WTC11 (cell line): ENCODE data around the gene KRTAP5-2. TPM values are rescaled to one million over a fixed set of nuclear protein-coding genes. Genes with fewer than 3 reads are reported as not detected.

ENCODE experiments used
- ATAC-seq: fragments of 200-7000 bp; cut with Tn5 transposase; 2 replicates; pipeline ENCODE4 v1.10.0; 2021; ENCODE audit warnings: mild to moderate bottlenecking, moderate library complexity
- CTCF ChIA-PET: fragments of 300-600 bp; sonication (Branson Sonifier 250); formaldehyde crosslinking; loops from one replicate; lab custom pipeline; 2021; ENCODE audit warnings: antibody characterized with exemption; lab: Charles Lee
- POLR2A ChIA-PET: fragments of 350-600 bp; sonication (Branson Sonifier 250); formaldehyde crosslinking; loops from one replicate; lab custom pipeline; 2021; ENCODE audit warnings: antibody characterized with exemption; lab: Charles Lee
- DNase-seq: peaks from one replicate; pipeline ENCODE4 v3.0.0; 2021; ENCODE audit warnings: low spot score
- H3K27ac Mint-ChIP-seq: 2 replicates; pipeline ENCODE4 v1.8.0; 2021; ENCODE audit warnings: mixed read lengths
- H3K27me3 Mint-ChIP-seq: 2 replicates; pipeline ENCODE4 v1.8.0; 2021; ENCODE audit warnings: low read depth, mild to moderate bottlenecking, moderate library complexity, mixed read lengths
- H3K36me3 Mint-ChIP-seq: 2 replicates; pipeline ENCODE4 v1.8.0; 2021; ENCODE audit warnings: mixed read lengths
- H3K4me1 Mint-ChIP-seq: 2 replicates; pipeline ENCODE4 v1.8.0; 2022; ENCODE audit warnings: mixed read lengths
- H3K4me3 Mint-ChIP-seq: 2 replicates; pipeline ENCODE4 v1.8.0; 2021; ENCODE audit warnings: mild to moderate bottlenecking, moderate library complexity, mixed read lengths
- H3K9me3 Mint-ChIP-seq: 2 replicates; pipeline ENCODE4 v1.8.0; 2021; ENCODE audit warnings: mixed read lengths
- FOXP1 ChIP-seq: sonication (generic); formaldehyde crosslinking; IDR thresholded peaks from 2 replicates; pipeline ENCODE4 v1.8.0; 2022; ENCODE audit warnings: missing genetic modification reagents, mild to moderate bottlenecking, moderate library complexity, borderline replicate concordance
- GTF2I ChIP-seq: fragments of 250-450 bp; sonication (Bioruptor Pico); conservative IDR thresholded peaks from 2 replicates; pipeline ENCODE4 v1.4.0; 2021; ENCODE audit warnings: mild to moderate bottlenecking
- JUN ChIP-seq: sonication (generic); formaldehyde crosslinking; IDR thresholded peaks from 2 replicates; pipeline ENCODE4 v1.8.0; 2023; ENCODE audit warnings: mild to moderate bottlenecking, missing genetic modification reagents
- NFYB ChIP-seq: sonication (generic); formaldehyde crosslinking; conservative IDR thresholded peaks from 2 replicates; pipeline ENCODE4 v1.8.0; 2022; ENCODE audit warnings: low read depth, missing genetic modification reagents
- NR1H2 ChIP-seq: sonication (generic); formaldehyde crosslinking; IDR thresholded peaks from 2 replicates; pipeline ENCODE4 v1.9.0; 2021; ENCODE audit warnings: mild to moderate bottlenecking, moderate library complexity, missing genetic modification reagents
- NR2C2 ChIP-seq: sonication (generic); formaldehyde crosslinking; IDR thresholded peaks from 2 replicates; pipeline ENCODE4 v1.8.0; 2022; ENCODE audit warnings: mild to moderate bottlenecking, missing genetic modification reagents
- RORB ChIP-seq: fragments of 250-450 bp; sonication (Bioruptor Pico); IDR thresholded peaks from 2 replicates; pipeline ENCODE4 v1.9.0; 2021; ENCODE audit warnings: mild to moderate bottlenecking
- TEAD1 ChIP-seq: sonication (generic); formaldehyde crosslinking; IDR thresholded peaks from 2 replicates; pipeline ENCODE4 v1.8.0; 2022; ENCODE audit warnings: mild to moderate bottlenecking, missing genetic modification reagents
- TP53 ChIP-seq: sonication (generic); formaldehyde crosslinking; IDR thresholded peaks from 2 replicates; pipeline ENCODE4 v1.8.1; 2023; ENCODE audit warnings: mild to moderate bottlenecking, missing genetic modification reagents
- ZBTB21 ChIP-seq: sonication (generic); formaldehyde crosslinking; IDR thresholded peaks from 2 replicates; pipeline ENCODE4 v1.8.1; 2023; ENCODE audit warnings: mild to moderate bottlenecking, missing genetic modification reagents, borderline replicate concordance
- ZNF121 ChIP-seq: sonication (generic); formaldehyde crosslinking; IDR thresholded peaks from 2 replicates; pipeline ENCODE4 v1.8.0; 2023; ENCODE audit warnings: missing genetic modification reagents
- ZNF317 ChIP-seq: sonication (generic); formaldehyde crosslinking; IDR thresholded peaks from 2 replicates; pipeline ENCODE4 v1.8.1; 2023; ENCODE audit warnings: low read depth, mild to moderate bottlenecking, moderate library complexity, missing genetic modification reagents, borderline replicate concordance
- ZNF396 ChIP-seq: fragments of 250-450 bp; sonication (Bioruptor Pico); IDR thresholded peaks from 2 replicates; pipeline ENCODE4 v1.8.0; 2021; ENCODE audit warnings: mild to moderate bottlenecking, moderate library complexity, borderline replicate concordance
- ZNF423 ChIP-seq: fragments of 250-450 bp; sonication (Bioruptor Pico); IDR thresholded peaks from 2 replicates; pipeline ENCODE4 v2.1.2; 2022; ENCODE audit warnings: mild to moderate bottlenecking, moderate library complexity
- total RNA-seq: library from RNA; stranded (reverse); gene quantifications from 3 replicates; pipeline ENCODE4 v1.2.3, GENCODE V29; 2021
- TF ChIP-seq, protein P1 (sequence below): sonication (generic); formaldehyde crosslinking; IDR thresholded peaks from 2 replicates; pipeline ENCODE4 v1.8.1; 2022; ENCODE audit warnings: low read depth, missing genetic modification reagents, borderline replicate concordance
- TF ChIP-seq, protein P2 (sequence below): fragments of 250-450 bp; sonication (Bioruptor Pico); IDR thresholded peaks from 2 replicates; pipeline ENCODE4 v1.9.0; 2021; ENCODE audit warnings: mild to moderate bottlenecking
- TF ChIP-seq, protein P3 (sequence below): fragments of 250-450 bp; sonication (Bioruptor Pico); conservative IDR thresholded peaks from 2 replicates; pipeline ENCODE4 v1.9.0; 2021; ENCODE audit warnings: mild to moderate bottlenecking
- TF ChIP-seq, protein P4 (sequence below): sonication (generic); formaldehyde crosslinking; conservative IDR thresholded peaks from 2 replicates; pipeline ENCODE4 v1.8.1; 2023; ENCODE audit warnings: mild to moderate bottlenecking, low read depth, missing genetic modification reagents, moderate library complexity

Gene KRTAP5-2
- total RNA-seq, 1 experiment from 2014 or later, result not detected

DNA sequence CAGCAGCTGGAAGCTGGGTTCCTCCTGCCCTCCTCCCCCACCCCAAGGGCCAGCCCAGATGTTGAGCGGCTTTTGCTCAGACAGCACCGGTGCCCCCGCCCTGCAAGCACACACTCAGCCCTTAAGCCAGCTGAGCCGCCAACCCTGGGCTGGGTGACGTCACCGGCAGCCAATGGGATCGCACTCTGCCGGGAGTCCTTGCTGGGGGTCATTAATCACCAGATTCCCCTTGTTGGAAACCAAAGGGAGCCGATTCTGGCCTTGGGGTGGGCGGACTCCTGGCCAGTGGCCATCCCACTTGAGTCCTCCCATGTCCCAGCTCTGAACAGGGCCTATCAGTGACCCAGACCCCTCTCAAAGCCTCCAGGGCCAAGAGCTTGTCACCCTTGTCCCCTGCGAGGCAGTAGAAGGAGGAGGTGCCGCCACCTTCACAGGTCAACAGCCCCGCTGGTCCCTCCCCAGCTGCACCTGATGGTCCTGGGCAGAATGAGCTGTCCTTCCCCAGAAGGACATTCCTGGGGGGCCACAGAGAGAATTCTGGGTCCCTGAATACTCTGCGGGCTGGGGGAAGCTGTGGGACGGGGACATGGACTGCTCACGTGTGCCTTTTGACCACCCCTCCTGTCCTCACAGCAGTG is 33.4 kb downstream of the KRTAP5-2 start:
- Mint-ChIP-seq H3K4me3 (no peak overlapping the region), H3K4me1 (peaks cover 13% of the 10 kb centered on the region), H3K9me3 (no peaks in the 10 kb centered on the region), H3K27me3 (peaks cover 26% of the 10 kb centered on the region), H3K27ac (no peak overlapping the region), H3K36me3 (no peaks in the 10 kb centered on the region)
- POLR2A ChIA-PET, result interaction anchor here (0.6 to 1.7 kb wide), 3 partner anchors 16 to 48 kb away, joined by 3 to 9 read pairs (median 6); no protein-coding TSS in a partner anchor
- CTCF ChIA-PET, result interaction anchor here (0.9 to 4.1 kb wide), 8 partner anchors 9 to 59 kb away, joined by 3 to 54 read pairs (median 8); no protein-coding TSS in a partner anchor
- ATAC-seq, result peak; percentile 70
- peak; percentile 80 for DNase-seq
- TF ChIP-seq, protein P1, sequence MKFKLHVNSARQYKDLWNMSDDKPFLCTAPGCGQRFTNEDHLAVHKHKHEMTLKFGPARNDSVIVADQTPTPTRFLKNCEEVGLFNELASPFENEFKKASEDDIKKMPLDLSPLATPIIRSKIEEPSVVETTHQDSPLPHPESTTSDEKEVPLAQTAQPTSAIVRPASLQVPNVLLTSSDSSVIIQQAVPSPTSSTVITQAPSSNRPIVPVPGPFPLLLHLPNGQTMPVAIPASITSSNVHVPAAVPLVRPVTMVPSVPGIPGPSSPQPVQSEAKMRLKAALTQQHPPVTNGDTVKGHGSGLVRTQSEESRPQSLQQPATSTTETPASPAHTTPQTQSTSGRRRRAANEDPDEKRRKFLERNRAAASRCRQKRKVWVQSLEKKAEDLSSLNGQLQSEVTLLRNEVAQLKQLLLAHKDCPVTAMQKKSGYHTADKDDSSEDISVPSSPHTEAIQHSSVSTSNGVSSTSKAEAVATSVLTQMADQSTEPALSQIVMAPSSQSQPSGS, result 0 out of 2 replicates have a peak, but pooled peaks have one; percentile 78
- TF ChIP-seq FOXP1 (no peak), NFYB (CRISPR knock-in tag) (peak; percentile 72)

GRCh38 chr11:1563697-1564534 is 34.2 kb downstream of the KRTAP5-2 start:
- H3K27me3 Mint-ChIP-seq, result peaks cover 26% of the 10 kb centered on the region
- no peaks in the 10 kb centered on the region for H3K36me3 Mint-ChIP-seq
- POLR2A ChIA-PET, result interaction anchor here (0.6 to 1.7 kb wide), 3 partner anchors 15 to 49 kb away, joined by 3 to 9 read pairs (median 6); no protein-coding TSS in a partner anchor
- no peak; the same call in 1 of the 2 replicates for ATAC-seq
- H3K4me3 Mint-ChIP-seq, result no peak overlapping the region
- peaks cover 12% of the 10 kb centered on the region for H3K4me1 Mint-ChIP-seq
- no peak for TF ChIP-seq ZNF317
- TF ChIP-seq TP53, result 0 out of 2 replicates have a peak, but pooled peaks have one; percentile 25
- TF ChIP-seq, all 79 proteins: peak for 1
- CTCF ChIA-PET, result interaction anchor here (0.9 to 4.1 kb wide), 8 partner anchors 8 to 59 kb away, joined by 3 to 54 read pairs (median 8); no protein-coding TSS in a partner anchor
- no peak for DNase-seq
- H3K9me3 Mint-ChIP-seq, result no peaks in the 10 kb centered on the region
- no peak overlapping the region for H3K27ac Mint-ChIP-seq

GRCh38 chr11:1563149-1563638 is 34.9 kb downstream of the KRTAP5-2 start:
- DNase-seq (no peak), ATAC-seq (no peak)
- H3K4me1 Mint-ChIP-seq, result peaks cover 11% of the 10 kb centered on the region
- no peak overlapping the region for H3K4me3 Mint-ChIP-seq
- H3K27ac Mint-ChIP-seq, result no peak overlapping the region
- POLR2A ChIA-PET, result no interaction called here
- H3K9me3 Mint-ChIP-seq, result no peaks in the 10 kb centered on the region
- peaks cover 29% of the 10 kb centered on the region for H3K27me3 Mint-ChIP-seq
- H3K36me3 Mint-ChIP-seq, result no peaks in the 10 kb centered on the region
- CTCF ChIA-PET, result interaction anchor here (2.1 to 4.1 kb wide), 4 partner anchors 9 to 32 kb away, joined by 8 to 54 read pairs (median 32); no protein-coding TSS in a partner anchor
- TF ChIP-seq, protein P2, sequence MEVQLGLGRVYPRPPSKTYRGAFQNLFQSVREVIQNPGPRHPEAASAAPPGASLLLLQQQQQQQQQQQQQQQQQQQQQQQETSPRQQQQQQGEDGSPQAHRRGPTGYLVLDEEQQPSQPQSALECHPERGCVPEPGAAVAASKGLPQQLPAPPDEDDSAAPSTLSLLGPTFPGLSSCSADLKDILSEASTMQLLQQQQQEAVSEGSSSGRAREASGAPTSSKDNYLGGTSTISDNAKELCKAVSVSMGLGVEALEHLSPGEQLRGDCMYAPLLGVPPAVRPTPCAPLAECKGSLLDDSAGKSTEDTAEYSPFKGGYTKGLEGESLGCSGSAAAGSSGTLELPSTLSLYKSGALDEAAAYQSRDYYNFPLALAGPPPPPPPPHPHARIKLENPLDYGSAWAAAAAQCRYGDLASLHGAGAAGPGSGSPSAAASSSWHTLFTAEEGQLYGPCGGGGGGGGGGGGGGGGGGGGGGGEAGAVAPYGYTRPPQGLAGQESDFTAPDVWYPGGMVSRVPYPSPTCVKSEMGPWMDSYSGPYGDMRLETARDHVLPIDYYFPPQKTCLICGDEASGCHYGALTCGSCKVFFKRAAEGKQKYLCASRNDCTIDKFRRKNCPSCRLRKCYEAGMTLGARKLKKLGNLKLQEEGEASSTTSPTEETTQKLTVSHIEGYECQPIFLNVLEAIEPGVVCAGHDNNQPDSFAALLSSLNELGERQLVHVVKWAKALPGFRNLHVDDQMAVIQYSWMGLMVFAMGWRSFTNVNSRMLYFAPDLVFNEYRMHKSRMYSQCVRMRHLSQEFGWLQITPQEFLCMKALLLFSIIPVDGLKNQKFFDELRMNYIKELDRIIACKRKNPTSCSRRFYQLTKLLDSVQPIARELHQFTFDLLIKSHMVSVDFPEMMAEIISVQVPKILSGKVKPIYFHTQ, result no peak
- no peak for TF ChIP-seq JUN (CRISPR knock-in tag)
- TF ChIP-seq GTF2I (CRISPR knock-in tag), result no peak
- no peak for TF ChIP-seq NR1H2 (CRISPR knock-in tag)
- TF ChIP-seq NR2C2 (CRISPR knock-in tag), result no peak
- TF ChIP-seq ZBTB21 (CRISPR knock-in tag), result no peak
- TF ChIP-seq, protein P1, result no peak
- TF ChIP-seq, protein P3, sequence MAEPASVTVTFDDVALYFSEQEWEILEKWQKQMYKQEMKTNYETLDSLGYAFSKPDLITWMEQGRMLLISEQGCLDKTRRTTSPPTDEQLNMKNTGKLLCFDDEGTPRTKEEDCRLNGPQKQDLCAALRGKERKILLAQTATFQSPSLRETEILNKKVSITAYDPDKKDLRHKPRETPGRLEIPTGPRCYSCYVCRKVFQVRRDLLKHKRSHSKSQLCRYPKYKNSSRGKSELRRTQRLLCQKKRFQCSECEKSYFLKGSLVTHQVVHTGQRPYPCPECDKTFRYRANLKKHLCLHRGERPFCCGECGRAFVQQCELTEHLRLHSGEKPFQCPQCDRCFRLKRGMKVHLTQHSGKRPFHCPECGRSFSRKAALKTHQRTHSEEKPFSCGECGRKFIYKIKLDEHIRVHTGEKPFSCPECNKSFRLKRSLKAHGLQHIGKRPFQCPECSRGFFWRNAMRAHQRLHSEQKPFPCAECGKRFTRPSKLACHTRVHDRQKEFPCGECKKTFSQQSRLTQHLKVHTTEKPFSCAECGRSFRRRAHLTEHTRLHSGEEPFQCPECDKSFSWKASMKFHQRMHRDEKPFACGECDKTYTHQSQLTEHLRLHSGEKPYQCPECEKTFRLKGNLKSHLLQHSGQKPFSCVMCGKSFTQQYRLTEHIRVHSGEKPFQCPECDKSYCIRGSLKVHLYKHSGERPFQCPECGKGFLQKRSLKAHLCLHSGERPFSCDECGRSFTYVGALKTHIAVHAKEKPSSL (CRISPR knock-in tag), result no peak
- no peak for TF ChIP-seq ZNF396
- TF ChIP-seq RORB, result no peak
- TF ChIP-seq ZNF121 (CRISPR knock-in tag), result no peak
- TF ChIP-seq, protein P4, sequence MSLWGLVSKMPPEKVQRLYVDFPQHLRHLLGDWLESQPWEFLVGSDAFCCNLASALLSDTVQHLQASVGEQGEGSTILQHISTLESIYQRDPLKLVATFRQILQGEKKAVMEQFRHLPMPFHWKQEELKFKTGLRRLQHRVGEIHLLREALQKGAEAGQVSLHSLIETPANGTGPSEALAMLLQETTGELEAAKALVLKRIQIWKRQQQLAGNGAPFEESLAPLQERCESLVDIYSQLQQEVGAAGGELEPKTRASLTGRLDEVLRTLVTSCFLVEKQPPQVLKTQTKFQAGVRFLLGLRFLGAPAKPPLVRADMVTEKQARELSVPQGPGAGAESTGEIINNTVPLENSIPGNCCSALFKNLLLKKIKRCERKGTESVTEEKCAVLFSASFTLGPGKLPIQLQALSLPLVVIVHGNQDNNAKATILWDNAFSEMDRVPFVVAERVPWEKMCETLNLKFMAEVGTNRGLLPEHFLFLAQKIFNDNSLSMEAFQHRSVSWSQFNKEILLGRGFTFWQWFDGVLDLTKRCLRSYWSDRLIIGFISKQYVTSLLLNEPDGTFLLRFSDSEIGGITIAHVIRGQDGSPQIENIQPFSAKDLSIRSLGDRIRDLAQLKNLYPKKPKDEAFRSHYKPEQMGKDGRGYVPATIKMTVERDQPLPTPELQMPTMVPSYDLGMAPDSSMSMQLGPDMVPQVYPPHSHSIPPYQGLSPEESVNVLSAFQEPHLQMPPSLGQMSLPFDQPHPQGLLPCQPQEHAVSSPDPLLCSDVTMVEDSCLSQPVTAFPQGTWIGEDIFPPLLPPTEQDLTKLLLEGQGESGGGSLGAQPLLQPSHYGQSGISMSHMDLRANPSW (CRISPR knock-in tag), result no peak
- no peak for TF ChIP-seq TP53
- no peak for TF ChIP-seq ZNF423 (CRISPR knock-in tag)
- TF ChIP-seq TEAD1, result no peak
